Measurements from ENCODE around the gene HCN3. TPM values are rescaled to one million over a fixed set of nuclear protein-coding genes. Genes with fewer than 3 reads are reported as not detected.

Gene HCN3
- total and polyA plus RNA-seq, 2 of the 13 experiments (the other 11 are each of a cell fraction or from before 2014, with no cell fraction given): 2.4 to 10.2 TPM

GRCh38 chr1:155273343-155274245 is 3.7 kb upstream of the HCN3 start, which contains the start of gene CLK2 (continued):
- no peak for TF ChIP-seq ZBTB40 (IDR thresholded peaks at IDR 0.05)
- peak; percentile 36; the same call in 1 of the 2 replicates for TF ChIP-seq ZBTB40 (CRISPR knock-in tag; IDR thresholded peaks at IDR 0.05)
- peak; percentile 10; the same call in 1 of the 2 replicates for TF ChIP-seq ZBTB38 (CRISPR knock-in tag; IDR thresholded peaks at IDR 0.05)
- TF ChIP-seq ZSCAN5A (CRISPR knock-in tag; IDR thresholded peaks at IDR 0.05; ENCODE audit: borderline replicate concordance): 0 out of 2 replicates have a peak, but pooled peaks have one; percentile 61
- TF ChIP-seq TAF1 (CRISPR knock-in tag; IDR thresholded peaks at IDR 0.05): peak; percentile 82; the same call in 1 of the 2 replicates
- TF ChIP-seq MYNN (CRISPR knock-in tag; IDR thresholded peaks at IDR 0.05; ENCODE audit: low read depth): no peak
- TF ChIP-seq ZSCAN31 (CRISPR knock-in tag; IDR thresholded peaks at IDR 0.05; ENCODE audit: low read depth): peak; percentile 74
- TF ChIP-seq SOX13 (IDR thresholded peaks at IDR 0.05): no peak
- peak in 1 of 2 experiments; percentile 50; a peak in 2 of 4 replicates for TF ChIP-seq SOX13 (CRISPR knock-in tag; conservative IDR thresholded peaks at IDR 0.05 in 1 of 2, IDR thresholded peaks at IDR 0.05 in 1 of 2)
- peak; percentile 89 for TF ChIP-seq POLR2G (IDR thresholded peaks at IDR 0.05; ENCODE audit: low read depth, low read length)
- peak; percentile 77 for TF ChIP-seq DRAP1 (CRISPR knock-in tag; IDR thresholded peaks at IDR 0.05)
- TF ChIP-seq ZNF326 (CRISPR knock-in tag; IDR thresholded peaks at IDR 0.05; ENCODE audit: borderline replicate concordance): no peak
- TF ChIP-seq ZFP82 (CRISPR knock-in tag; IDR thresholded peaks at IDR 0.05; ENCODE audit: borderline replicate concordance): no peak
- TF ChIP-seq ZNF749 (CRISPR knock-in tag; IDR thresholded peaks at IDR 0.05; ENCODE audit: borderline replicate concordance): no peak
- TF ChIP-seq MYPOP (CRISPR knock-in tag; IDR thresholded peaks at IDR 0.05): no peak; the same call in 1 of the 2 replicates
- peak; percentile 83 for TF ChIP-seq RXRA (CRISPR knock-in tag; IDR thresholded peaks at IDR 0.05)
